ENCODE data around the gene UBA5.
A peak's percentile ranks its signal among the peaks of the same experiment; 100 is the strongest.
"Not testable (repeated sequence)": the region's sequence is repeated elsewhere in the genome, so short reads cannot be mapped to it uniquely, and the experiment has no call there.

The UBA5 gene

GRCh38 chr3:132630612-132631011, 29.5 kb upstream of the UBA5 start:
- H3K18ac ChIP-seq (ENCODE audit: low read length): no peak overlapping the region
- H2BK5ac ChIP-seq (ENCODE audit: low read length): no peak overlapping the region
- H3K4me2 ChIP-seq (ENCODE audit: low read length): no peak overlapping the region
- no peaks in the 10 kb centered on the region for H3K36me3 ChIP-seq (ENCODE audit: control insufficient read depth, insufficient read depth, low read length)
- H3K4me1 ChIP-seq (ENCODE audit: control insufficient read depth, low read depth, low read length): no peaks in the 10 kb centered on the region
- H2AK5ac ChIP-seq (ENCODE audit: low read length): no peak overlapping the region
- no CpG with 5 or more reads among the region's 7 CpGs for WGBS (ENCODE audit: extremely low coverage, insufficient coverage, low lambda C conversion rate)
- no peak for DNase-seq
- H2BK15ac ChIP-seq (replicated peaks; ENCODE audit: low read depth): no peak overlapping the region
- no peak overlapping the region for H3K56ac ChIP-seq (ENCODE audit: low read length)
- no peak overlapping the region for H3K4ac ChIP-seq (ENCODE audit: low read depth, low read length)
- H3K79me1 ChIP-seq (ENCODE audit: low read length): no peaks in the 10 kb centered on the region
- H2BK120ac ChIP-seq (ENCODE audit: low read depth, low read length): no peak overlapping the region
- no peaks in the 10 kb centered on the region for H3K79me2 ChIP-seq (ENCODE audit: control insufficient read depth, insufficient read depth, low read length)
- H4K5ac ChIP-seq (ENCODE audit: low read length): no peak overlapping the region
- H3K4me3 ChIP-seq (ENCODE audit: low read length): no peak overlapping the region
- H3K23ac ChIP-seq (ENCODE audit: low read length): no peak overlapping the region
- H3K27me3 ChIP-seq (ENCODE audit: insufficient read depth, low read length, poor library complexity): no peaks in the 10 kb centered on the region
- H4K8ac ChIP-seq (ENCODE audit: low read depth, low read length): no peak overlapping the region
- H3K27ac ChIP-seq (ENCODE audit: low read depth, low read length): no peak overlapping the region
- no peak overlapping the region for H3K9ac ChIP-seq (ENCODE audit: low read length)

GRCh38 chr3:132635052-132635451, 25.1 kb upstream of the UBA5 start:
- H3K36me3 ChIP-seq (ENCODE audit: control insufficient read depth, insufficient read depth, low read length): no peaks in the 10 kb centered on the region
- DNase-seq: no peak

GRCh38 chr3:132637590-132637989, 22.5 kb upstream of the UBA5 start:
- no peak overlapping the region for H3K4me2 ChIP-seq (ENCODE audit: low read length)
- H3K27me3 ChIP-seq (ENCODE audit: insufficient read depth, low read length, poor library complexity): no peaks in the 10 kb centered on the region
- H4K5ac ChIP-seq (ENCODE audit: low read length): no peak overlapping the region
- H2BK15ac ChIP-seq (replicated peaks; ENCODE audit: low read depth): no peak overlapping the region
- no peak overlapping the region for H3K4ac ChIP-seq (ENCODE audit: low read depth, low read length)
- WGBS (ENCODE audit: extremely low coverage, insufficient coverage, low lambda C conversion rate): no CpG with 5 or more reads among the region's 1 CpG
- no peak for DNase-seq
- H3K36me3 ChIP-seq (ENCODE audit: control insufficient read depth, insufficient read depth, low read length): no peaks in the 10 kb centered on the region
- H3K9ac ChIP-seq (ENCODE audit: low read length): no peak overlapping the region
- no peaks in the 10 kb centered on the region for H3K79me2 ChIP-seq (ENCODE audit: control insufficient read depth, insufficient read depth, low read length)
- H3K18ac ChIP-seq (ENCODE audit: low read length): no peak overlapping the region
- H2BK5ac ChIP-seq (ENCODE audit: low read length): no peak overlapping the region
- H2BK120ac ChIP-seq (ENCODE audit: low read depth, low read length): no peak overlapping the region
- no peak overlapping the region for H3K56ac ChIP-seq (ENCODE audit: low read length)
- H3K27ac ChIP-seq (ENCODE audit: low read depth, low read length): no peak overlapping the region
- no peaks in the 10 kb centered on the region for H3K79me1 ChIP-seq (ENCODE audit: low read length)
- H4K8ac ChIP-seq (ENCODE audit: low read depth, low read length): no peak overlapping the region
- H3K4me3 ChIP-seq (ENCODE audit: low read length): no peak overlapping the region
- no peaks in the 10 kb centered on the region for H3K4me1 ChIP-seq (ENCODE audit: control insufficient read depth, low read depth, low read length)
- H3K23ac ChIP-seq (ENCODE audit: low read length): no peak overlapping the region
- no peak overlapping the region for H2AK5ac ChIP-seq (ENCODE audit: low read length)

More at GRCh38 chr3:132635052-132635451, 25.1 kb upstream of the UBA5 start:
- Histone ChIP-seq H4K8ac (ENCODE audit: low read depth, low read length) (no peak overlapping the region), H3K4me3 (ENCODE audit: low read length) (no peak overlapping the region), H3K9ac (ENCODE audit: low read length) (no peak overlapping the region), H2AK5ac (ENCODE audit: low read length) (no peak overlapping the region), H3K27me3 (ENCODE audit: insufficient read depth, low read length, poor library complexity) (no peaks in the 10 kb centered on the region), H3K4me2 (ENCODE audit: low read length) (no peak overlapping the region), H3K79me1 (ENCODE audit: low read length) (no peaks in the 10 kb centered on the region), H3K4me1 (ENCODE audit: control insufficient read depth, low read depth, low read length) (no peaks in the 10 kb centered on the region), H2BK5ac (ENCODE audit: low read length) (no peak overlapping the region), H3K4ac (ENCODE audit: low read depth, low read length) (no peak overlapping the region), H3K18ac (ENCODE audit: low read length) (no peak overlapping the region), H3K56ac (ENCODE audit: low read length) (no peak overlapping the region), H3K79me2 (ENCODE audit: control insufficient read depth, insufficient read depth, low read length) (no peaks in the 10 kb centered on the region), H4K5ac (ENCODE audit: low read length) (no peak overlapping the region), H3K27ac (ENCODE audit: low read depth, low read length) (no peak overlapping the region), H3K23ac (ENCODE audit: low read length) (no peak overlapping the region), H2BK15ac (replicated peaks; ENCODE audit: low read depth) (no peak overlapping the region), H2BK120ac (ENCODE audit: low read depth, low read length) (no peak overlapping the region)

- Histone ChIP-seq H3K4me2 (ENCODE audit: low read length) (no peak overlapping the region), H3K36me3 (ENCODE audit: control insufficient read depth, insufficient read depth, low read length) (no peaks in the 10 kb centered on the region), H4K5ac (ENCODE audit: low read length) (no peak overlapping the region), H4K8ac (ENCODE audit: low read depth, low read length) (no peak overlapping the region), H2AK5ac (ENCODE audit: low read length) (no peak overlapping the region), H3K4me3 (ENCODE audit: low read length) (no peak overlapping the region), H3K27ac (ENCODE audit: low read depth, low read length) (no peak overlapping the region), H3K79me1 (ENCODE audit: low read length) (no peaks in the 10 kb centered on the region), H2BK15ac (replicated peaks; ENCODE audit: low read depth) (no peak overlapping the region), H3K79me2 (ENCODE audit: control insufficient read depth, insufficient read depth, low read length) (no peaks in the 10 kb centered on the region), H3K18ac (ENCODE audit: low read length) (no peak overlapping the region), H3K23ac (ENCODE audit: low read length) (no peak overlapping the region), H3K4me1 (ENCODE audit: control insufficient read depth, low read depth, low read length) (no peaks in the 10 kb centered on the region), H2BK120ac (ENCODE audit: low read depth, low read length) (no peak overlapping the region), H3K4ac (ENCODE audit: low read depth, low read length) (no peak overlapping the region), H2BK5ac (ENCODE audit: low read length) (no peak overlapping the region), H3K9ac (ENCODE audit: low read length) (no peak overlapping the region), H3K56ac (ENCODE audit: low read length) (no peak overlapping the region), H3K27me3 (ENCODE audit: insufficient read depth, low read length, poor library complexity) (no peaks in the 10 kb centered on the region)
- DNase-seq: no peak
These were observed 21.4 kb upstream of the UBA5 start for GRCh38 chr3:132638706-132639105.

GRCh38 chr3:132641427-132641826, 18.7 kb upstream of the UBA5 start:
- not testable (repeated sequence) for H3K18ac ChIP-seq (ENCODE audit: low read length); H3K4me1 ChIP-seq (ENCODE audit: control insufficient read depth, low read depth, low read length); H4K8ac ChIP-seq (ENCODE audit: low read depth, low read length); H3K4me3 ChIP-seq (ENCODE audit: low read length); H4K5ac ChIP-seq (ENCODE audit: low read length); H3K79me2 ChIP-seq (ENCODE audit: control insufficient read depth, insufficient read depth, low read length); H3K36me3 ChIP-seq (ENCODE audit: control insufficient read depth, insufficient read depth, low read length); H3K27ac ChIP-seq (ENCODE audit: low read depth, low read length); DNase-seq; H3K27me3 ChIP-seq (ENCODE audit: insufficient read depth, low read length, poor library complexity); H2BK15ac ChIP-seq (replicated peaks; ENCODE audit: low read depth); H3K56ac ChIP-seq (ENCODE audit: low read length); H2AK5ac ChIP-seq (ENCODE audit: low read length); H3K4me2 ChIP-seq (ENCODE audit: low read length); H3K4ac ChIP-seq (ENCODE audit: low read depth, low read length); H2BK120ac ChIP-seq (ENCODE audit: low read depth, low read length); H3K23ac ChIP-seq (ENCODE audit: low read length); H2BK5ac ChIP-seq (ENCODE audit: low read length); H3K79me1 ChIP-seq (ENCODE audit: low read length); H3K9ac ChIP-seq (ENCODE audit: low read length)
- WGBS (ENCODE audit: extremely low coverage, insufficient coverage, low lambda C conversion rate): no CpG with 5 or more reads among the region's 2 CpGs

- H3K4ac ChIP-seq (ENCODE audit: low read depth, low read length): no peak overlapping the region
- H3K79me1 ChIP-seq (ENCODE audit: low read length): no peaks in the 10 kb centered on the region
- H3K27ac ChIP-seq (ENCODE audit: low read depth, low read length): no peak overlapping the region
- no peak overlapping the region for H3K9ac ChIP-seq (ENCODE audit: low read length)
- H2BK15ac ChIP-seq (replicated peaks; ENCODE audit: low read depth): no peak overlapping the region
- H2BK5ac ChIP-seq (ENCODE audit: low read length): no peak overlapping the region
- WGBS (ENCODE audit: extremely low coverage, insufficient coverage, low lambda C conversion rate): no CpG with 5 or more reads among the region's 5 CpGs
- H4K8ac ChIP-seq (ENCODE audit: low read depth, low read length): no peak overlapping the region
- no peak overlapping the region for H3K4me2 ChIP-seq (ENCODE audit: low read length)
- H3K23ac ChIP-seq (ENCODE audit: low read length): no peak overlapping the region
- H3K36me3 ChIP-seq (ENCODE audit: control insufficient read depth, insufficient read depth, low read length): no peaks in the 10 kb centered on the region
- no peak overlapping the region for H2AK5ac ChIP-seq (ENCODE audit: low read length)
- H3K18ac ChIP-seq (ENCODE audit: low read length): no peak overlapping the region
- no peak overlapping the region for H4K5ac ChIP-seq (ENCODE audit: low read length)
- no peak overlapping the region for H3K56ac ChIP-seq (ENCODE audit: low read length)
- no peaks in the 10 kb centered on the region for H3K4me1 ChIP-seq (ENCODE audit: control insufficient read depth, low read depth, low read length)
- no peak overlapping the region for H3K4me3 ChIP-seq (ENCODE audit: low read length)
- H2BK120ac ChIP-seq (ENCODE audit: low read depth, low read length): no peak overlapping the region
- no peaks in the 10 kb centered on the region for H3K27me3 ChIP-seq (ENCODE audit: insufficient read depth, low read length, poor library complexity)
- DNase-seq: peak; percentile 51
- no peaks in the 10 kb centered on the region for H3K79me2 ChIP-seq (ENCODE audit: control insufficient read depth, insufficient read depth, low read length)
These were observed 18.1 kb upstream of the UBA5 start for GRCh38 chr3:132641837-132642538.
